PC-3 (cell line): ENCODE results near the gene TNFRSF11A.

Source experiments
- EZH2 ChIP-seq: fragments of 300-600 bp; sonication (generic); IDR thresholded peaks from one replicate; pipeline ENCODE4 v1.6.1; 2017; ENCODE audit warnings: antibody characterized with exemption, mild to moderate bottlenecking, low read length; ENCODE audit not compliant: unreplicated experiment
- EZH2phosphoT487 ChIP-seq: fragments of 300-600 bp; sonication (generic); IDR thresholded peaks from 2 replicates; pipeline ENCODE4 v1.6.1; 2018; ENCODE audit warnings: mild to moderate bottlenecking, antibody characterized with exemption, low read length, borderline replicate concordance
- TF ChIP-seq, protein P1 (sequence below): fragments of 300-600 bp; sonication (generic); conservative IDR thresholded peaks from 2 replicates; pipeline ENCODE4 v1.5.1; 2017; ENCODE audit warnings: antibody characterized with exemption, low read depth, mild to moderate bottlenecking, low read length

DNA sequence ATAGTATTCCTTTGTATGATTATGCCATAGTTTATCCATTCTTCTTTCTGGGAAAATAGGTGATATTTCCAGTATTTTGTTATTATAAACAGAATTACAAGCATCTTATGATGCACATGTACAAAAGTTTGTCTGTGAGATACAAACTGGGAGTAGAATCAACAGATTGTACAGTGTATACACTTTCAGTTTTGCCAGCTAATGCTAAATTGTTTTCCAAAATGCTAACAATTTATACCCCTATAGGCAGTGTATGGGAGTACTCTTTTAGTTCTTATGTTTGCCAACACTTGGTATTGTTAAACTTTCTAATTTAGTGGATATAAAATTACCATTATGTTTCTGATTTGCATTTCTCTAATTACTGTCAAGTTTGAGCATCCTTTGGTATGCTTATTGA, 31.0 kb upstream of the TNFRSF11A start:
- TF ChIP-seq, protein P1, sequence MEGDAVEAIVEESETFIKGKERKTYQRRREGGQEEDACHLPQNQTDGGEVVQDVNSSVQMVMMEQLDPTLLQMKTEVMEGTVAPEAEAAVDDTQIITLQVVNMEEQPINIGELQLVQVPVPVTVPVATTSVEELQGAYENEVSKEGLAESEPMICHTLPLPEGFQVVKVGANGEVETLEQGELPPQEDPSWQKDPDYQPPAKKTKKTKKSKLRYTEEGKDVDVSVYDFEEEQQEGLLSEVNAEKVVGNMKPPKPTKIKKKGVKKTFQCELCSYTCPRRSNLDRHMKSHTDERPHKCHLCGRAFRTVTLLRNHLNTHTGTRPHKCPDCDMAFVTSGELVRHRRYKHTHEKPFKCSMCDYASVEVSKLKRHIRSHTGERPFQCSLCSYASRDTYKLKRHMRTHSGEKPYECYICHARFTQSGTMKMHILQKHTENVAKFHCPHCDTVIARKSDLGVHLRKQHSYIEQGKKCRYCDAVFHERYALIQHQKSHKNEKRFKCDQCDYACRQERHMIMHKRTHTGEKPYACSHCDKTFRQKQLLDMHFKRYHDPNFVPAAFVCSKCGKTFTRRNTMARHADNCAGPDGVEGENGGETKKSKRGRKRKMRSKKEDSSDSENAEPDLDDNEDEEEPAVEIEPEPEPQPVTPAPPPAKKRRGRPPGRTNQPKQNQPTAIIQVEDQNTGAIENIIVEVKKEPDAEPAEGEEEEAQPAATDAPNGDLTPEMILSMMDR = no peak
- no peak for TF ChIP-seq EZH2phosphoT487
- no peak for TF ChIP-seq EZH2
